GM18858 (cell line): Measurements from ENCODE around the gene EPB41L4B.
A peak's percentile ranks its signal among the peaks of the same experiment; 100 is the strongest.
"Not testable (repeated sequence)": the region's sequence is repeated elsewhere in the genome, so short reads cannot be mapped to it uniquely, and the experiment has no call there.

Source experiments
- ATAC-seq: cut with Tn5 transposase; IDR thresholded peaks from one replicate; pipeline ENCODE4 v1.9.1; 2021; ENCODE audit not compliant: unreplicated experiment

Gene EPB41L4B

DNA sequence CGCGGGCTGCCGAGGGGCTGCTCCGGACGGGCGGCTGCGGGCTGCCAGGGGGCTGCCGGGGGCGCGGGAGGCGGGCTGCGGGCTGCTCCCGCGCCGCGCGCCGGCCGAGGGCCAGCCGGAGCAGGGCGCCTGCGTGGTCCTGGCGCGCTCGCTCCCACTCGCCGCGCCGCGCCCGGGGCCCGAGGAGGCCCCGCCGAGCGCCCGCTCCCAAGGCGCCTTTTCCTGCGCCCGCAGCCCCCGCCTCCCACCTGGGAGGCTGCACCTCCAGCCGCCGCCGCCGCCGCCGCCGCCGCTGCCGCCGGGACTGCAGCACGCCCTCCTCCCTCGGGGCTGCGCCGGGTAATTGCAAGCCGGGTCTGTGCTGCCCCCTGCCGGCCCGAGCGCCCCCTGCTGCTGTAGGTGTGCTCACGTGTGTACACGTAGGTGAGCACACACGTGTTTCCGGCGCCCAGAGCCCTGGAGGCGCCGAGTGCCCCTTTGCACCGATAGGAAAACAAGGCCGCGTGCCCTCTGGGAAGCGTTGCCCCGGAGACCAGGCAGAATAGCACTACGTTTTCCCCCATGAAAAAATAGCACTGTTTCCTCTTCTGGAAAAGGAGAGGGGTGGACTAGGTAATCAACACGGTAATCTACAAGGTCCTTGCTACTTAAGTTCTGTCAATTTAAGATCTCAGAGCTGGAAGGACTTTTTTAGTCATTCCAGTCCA is at the start of gene EPB41L4B:
TSS of gene EPB41L4B (minus strand) at position 318 of the 707 bp plus-strand sequence. CDS start 613 bp downstream, outside the sequence.
- ATAC-seq: peak; percentile 88

DNA sequence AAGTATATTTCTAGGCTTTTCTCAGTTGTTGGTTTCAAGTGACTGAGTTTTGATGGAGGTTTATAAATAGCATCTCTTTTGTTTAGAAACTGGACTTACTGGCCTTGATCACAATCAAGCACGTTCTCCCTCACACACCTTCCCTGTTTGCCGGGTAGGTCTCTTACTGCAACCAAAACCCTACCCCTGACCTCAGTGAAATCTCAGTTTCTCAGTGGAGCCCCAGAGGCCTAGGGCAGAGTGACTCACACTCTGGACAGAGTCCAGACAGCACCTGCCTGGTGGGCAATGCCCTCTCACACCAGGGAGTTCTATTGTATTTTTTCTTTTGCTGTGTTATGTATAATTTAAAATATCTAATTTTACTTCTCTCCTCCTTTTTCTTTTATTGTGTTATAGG is 48.4 kb upstream of the EPB41L4B start:
- ATAC-seq: peak; percentile 89

GRCh38 chr9:109360771-109361170 is 39.9 kb upstream of the EPB41L4B start:
- no peak for ATAC-seq

- ATAC-seq: not testable (repeated sequence)
These were observed 38.2 kb upstream of the EPB41L4B start for GRCh38 chr9:109358968-109359603.

DNA sequence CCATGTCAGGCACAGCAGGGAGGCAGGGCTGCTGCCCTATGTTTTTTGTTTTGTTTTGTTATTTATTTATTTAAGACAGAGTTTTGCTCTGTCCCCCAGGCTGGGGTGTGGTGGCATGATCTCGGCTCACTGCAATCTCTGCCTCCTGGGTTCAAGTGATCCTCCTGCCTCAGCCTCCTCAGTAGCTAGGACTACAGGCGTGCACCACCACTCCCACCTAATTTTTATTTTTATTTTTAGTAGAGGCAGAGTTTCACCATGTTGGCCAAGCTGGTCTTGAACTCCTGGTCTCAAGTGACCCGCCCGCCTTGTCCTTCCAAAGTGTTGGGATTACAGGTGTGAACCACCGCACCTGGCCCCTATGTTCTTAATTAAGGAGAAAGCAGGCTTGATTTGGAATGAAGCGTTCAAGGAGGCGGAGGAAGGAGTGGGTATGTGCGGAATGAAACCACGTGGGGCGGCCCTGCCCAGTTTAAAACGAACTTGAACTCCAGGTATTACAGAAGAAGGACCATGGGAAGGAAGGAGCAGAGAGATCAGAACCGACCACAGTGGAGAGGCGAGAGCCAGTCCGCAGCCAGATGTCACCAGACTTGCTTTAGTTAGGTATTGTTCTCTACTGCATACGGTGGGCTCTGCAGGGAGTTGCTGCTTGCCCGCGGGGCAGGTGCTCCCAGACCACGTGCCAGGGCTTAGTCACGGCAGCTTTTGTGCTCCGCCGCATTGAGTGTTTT is 34.9 kb upstream of the EPB41L4B start:
- ATAC-seq: no peak

GRCh38 chr9:109354190-109354589 is 33.3 kb upstream of the EPB41L4B start:
- no peak for ATAC-seq

- no peak for ATAC-seq
These were observed 30.2 kb upstream of the EPB41L4B start for GRCh38 chr9:109351032-109351431.

DNA sequence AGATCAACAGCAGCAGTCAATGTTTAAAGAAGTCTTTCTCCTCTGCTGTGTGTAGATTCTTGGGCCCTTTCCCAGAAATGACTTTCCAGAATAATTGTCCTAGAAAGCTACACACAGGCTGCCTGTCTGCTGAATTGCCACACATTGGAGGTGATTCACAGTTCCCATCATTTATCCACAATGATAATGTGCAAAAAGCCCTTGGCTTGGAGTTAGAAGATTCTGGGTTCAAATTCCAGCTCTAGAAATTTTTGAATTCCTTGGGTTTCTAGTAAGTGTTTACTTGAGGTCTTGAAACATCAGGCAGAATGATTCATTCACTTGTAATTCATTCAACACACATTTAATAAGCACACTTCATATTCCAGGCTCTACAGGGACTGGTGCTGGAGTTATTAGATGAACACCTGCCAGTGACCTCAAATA is 28.6 kb upstream of the EPB41L4B start:
- ATAC-seq: no peak

- no peak for ATAC-seq
These were observed 26.0 kb upstream of the EPB41L4B start for GRCh38 chr9:109346904-109347303.

DNA sequence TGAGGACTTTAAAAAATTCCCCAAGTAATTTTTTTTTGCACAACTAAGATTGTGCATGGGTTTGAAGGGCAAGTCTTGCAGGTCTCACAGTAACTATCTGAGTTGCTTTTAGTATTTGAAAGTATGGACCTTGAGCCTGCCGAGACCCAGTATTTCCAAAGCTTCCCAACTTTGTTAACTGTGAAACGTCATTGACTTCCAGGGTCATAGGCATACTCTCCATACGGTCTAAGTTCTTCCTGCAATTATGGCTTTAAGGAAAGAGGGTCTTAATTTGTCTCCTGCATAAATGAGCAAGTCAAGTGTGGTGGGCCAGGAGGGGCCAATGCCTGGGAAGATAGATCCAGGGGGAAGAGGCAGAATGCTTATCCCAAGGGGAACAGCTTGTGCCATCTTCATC is 24.0 kb upstream of the EPB41L4B start:
- no peak for ATAC-seq

DNA sequence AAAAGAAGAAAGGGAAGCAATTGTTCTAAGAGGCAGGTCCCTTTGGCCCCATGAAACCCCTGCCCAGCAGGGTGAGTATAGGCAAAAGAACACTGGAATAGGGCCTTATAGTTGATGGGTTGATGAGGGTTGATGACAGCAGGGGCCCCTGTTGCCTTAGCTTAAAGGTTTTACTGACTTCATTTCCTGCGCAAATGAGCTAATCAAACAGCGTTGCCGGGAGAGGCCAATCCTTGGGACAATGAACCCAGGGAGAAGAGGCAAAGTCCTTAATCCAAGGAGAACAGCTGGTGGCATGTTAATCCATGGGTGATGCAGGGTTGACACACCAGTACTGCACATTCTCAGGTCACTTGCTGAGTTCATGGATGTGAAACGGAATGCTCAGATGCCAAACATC is 22.0 kb upstream of the EPB41L4B start:
- no peak for ATAC-seq

DNA sequence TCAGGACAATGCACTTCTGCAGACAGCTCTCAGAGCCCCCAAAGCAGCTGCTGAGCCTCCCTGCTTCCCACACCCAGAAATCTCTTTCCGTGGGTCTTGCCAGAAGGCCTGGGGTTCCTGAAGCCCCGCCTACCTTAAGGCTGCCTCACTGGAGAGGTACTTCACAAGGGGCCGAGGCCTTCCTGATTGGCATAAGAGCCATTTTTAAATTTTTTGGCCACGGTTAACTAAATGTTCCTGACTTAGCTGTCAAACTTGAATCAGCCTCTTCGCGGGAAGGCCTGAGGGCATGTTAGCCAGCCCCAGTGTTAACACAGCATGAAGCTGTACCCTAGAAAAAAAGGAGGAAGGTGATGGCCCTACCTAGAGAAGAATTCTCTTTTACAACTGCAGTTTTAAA is 20.7 kb upstream of the EPB41L4B start:
- no peak for ATAC-seq

DNA sequence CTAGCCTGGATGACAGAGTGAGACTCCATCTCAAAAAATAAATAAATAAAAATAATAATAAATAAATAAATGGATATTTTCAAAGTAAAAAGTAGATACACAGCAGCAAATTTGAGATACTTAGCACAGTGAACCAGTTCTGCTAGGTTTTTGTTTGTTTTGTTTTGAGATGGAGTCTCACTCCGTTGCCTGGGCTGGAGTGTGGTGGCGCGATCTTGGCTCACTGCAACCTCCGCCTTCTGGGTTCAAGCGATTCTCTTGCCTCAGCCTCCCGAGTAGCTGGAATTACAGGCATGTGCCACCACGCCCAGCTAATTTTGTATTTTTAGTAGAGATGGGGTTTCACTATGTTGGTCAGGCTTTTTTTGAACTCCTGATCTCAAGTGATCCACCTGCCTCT is 20.1 kb upstream of the EPB41L4B start:
- not testable (repeated sequence) for ATAC-seq

DNA sequence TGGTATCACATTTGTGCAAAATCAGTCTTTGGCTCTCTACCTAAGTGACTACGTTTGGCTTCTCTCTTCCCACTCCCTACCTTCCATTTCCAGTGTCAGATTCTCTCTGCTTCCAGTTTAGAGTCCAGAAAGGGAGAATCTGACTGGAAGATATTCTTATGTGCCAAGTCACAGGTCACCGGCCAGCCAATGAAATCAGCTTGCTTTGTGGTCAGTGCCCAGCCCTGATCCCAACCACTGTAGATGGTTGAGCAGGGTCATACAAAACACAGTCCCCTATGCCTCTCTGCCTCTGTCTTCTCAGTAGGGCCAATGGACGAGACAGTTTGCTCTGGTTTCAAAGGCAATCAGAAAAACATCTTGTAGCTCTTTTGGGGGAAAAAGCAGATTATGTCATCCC is 15.6 kb upstream of the EPB41L4B start:
- ATAC-seq: no peak

DNA sequence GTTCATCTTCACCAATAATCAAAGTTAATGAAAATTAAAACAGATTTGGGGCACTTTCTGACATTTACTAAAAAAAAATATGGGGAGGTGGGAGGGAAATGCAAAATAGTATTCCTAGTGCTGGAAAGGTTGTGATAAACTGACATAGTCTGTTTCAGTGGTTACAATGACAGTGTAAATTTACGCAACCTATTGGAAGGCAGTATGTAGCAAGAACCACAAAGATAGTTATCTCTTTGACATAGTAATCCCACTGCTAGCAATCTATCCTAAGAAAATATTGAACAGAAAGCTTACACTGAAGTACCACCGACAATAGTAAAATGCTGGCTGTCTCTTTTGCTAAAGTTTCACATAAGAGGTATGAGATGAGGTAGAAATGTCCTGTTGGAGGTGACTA is 15.1 kb upstream of the EPB41L4B start:
- no peak for ATAC-seq

GRCh38 chr9:109335121-109335520 is 14.3 kb upstream of the EPB41L4B start:
- no peak for ATAC-seq

- ATAC-seq: no peak
These were observed 10.5 kb upstream of the EPB41L4B start for GRCh38 chr9:109331353-109331752.

- no peak for ATAC-seq
These were observed 8.9 kb upstream of the EPB41L4B start for GRCh38 chr9:109329638-109330258.

DNA sequence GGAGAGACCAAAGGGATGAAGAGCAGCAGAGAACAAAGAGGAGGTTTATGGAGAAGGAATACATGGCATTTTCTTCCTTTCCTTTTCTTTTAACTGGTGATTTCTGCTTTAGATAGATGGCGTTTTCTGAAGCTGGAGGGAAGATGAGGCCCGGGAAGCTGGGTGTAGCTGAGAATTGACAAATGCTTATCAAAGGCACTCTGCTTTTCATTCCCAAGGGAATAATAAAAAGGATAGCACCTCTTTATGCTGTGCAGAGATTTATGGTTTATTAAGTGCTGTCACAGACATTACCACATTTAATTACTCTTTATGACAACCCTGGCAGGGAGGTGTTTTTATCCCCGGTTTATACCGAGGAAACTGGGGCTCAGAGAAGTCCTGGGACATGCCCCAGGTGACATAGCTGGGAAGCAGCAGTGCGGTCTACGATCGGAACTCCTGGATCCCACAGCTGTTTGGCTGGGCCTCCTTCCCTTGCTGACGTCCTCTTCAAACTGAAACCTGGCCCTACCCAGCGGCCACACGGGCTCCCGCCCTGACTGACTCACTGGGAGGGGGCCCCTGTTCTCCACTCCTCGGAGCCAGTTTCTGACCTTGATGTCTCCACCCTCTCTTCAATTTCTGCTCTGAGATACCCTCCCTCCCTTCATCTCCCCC is 8.2 kb upstream of the EPB41L4B start:
- no peak for ATAC-seq

DNA sequence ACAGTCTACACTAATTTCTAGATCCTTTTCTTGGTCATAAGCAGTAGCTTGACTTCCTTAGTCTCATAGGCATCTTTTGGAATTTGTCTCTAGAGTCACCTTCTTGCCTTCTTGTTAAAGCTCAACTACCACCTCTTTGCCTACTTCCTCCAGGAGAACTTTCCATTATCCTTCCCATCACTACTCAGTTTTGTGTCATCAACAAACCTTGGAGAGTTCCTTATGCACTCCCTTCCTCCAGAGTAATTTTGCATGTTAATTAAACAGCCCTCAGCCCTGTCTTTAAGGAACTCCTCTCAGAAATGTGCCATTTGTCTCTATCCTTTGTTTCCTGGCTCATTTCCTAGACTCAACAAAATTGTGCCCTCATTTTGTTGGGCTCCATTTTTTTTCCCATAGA is 4.2 kb upstream of the EPB41L4B start:
- no peak for ATAC-seq

DNA sequence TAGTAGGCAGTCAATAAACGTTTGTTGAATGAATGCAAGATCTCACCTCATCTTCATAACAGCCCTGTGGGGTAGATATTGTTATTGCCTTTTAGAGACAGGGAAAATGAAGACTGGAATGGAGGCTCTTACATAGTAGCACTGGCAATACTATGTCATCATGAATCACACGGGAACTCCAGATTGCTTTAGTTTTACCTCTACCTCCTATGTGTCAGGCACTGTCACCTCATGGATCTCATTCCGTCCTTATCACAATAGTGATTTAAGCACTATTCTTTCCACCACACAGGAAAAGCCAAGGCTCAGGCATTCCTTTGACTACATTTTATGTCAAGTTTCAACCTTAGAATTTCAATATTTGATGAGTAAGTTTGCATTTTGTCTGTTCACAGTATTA is 2.9 kb upstream of the EPB41L4B start:
- ATAC-seq: no peak
